Subcutaneous adipose tissue (tissue), 4 donors: ENCODE data around the gene ATAT1. TPM values are rescaled to one million over a fixed set of nuclear protein-coding genes. Genes with fewer than 3 reads are reported as not detected.
A peak's percentile ranks its signal among the peaks of the same experiment; 100 is the strongest.

Source experiments
- CTCF ChIP-seq: fragments of 450-650 bp; IDR thresholded peaks from one replicate; pipeline ENCODE4 v1.5.1; 2016; ENCODE audit warnings: low read depth, mild to moderate bottlenecking, control low read depth, antibody characterized with exemption, moderate library complexity
- small RNA-seq: library from RNA; depleted of rRNA; stranded (forward); fragments of <200 nt; gene quantifications from one replicate; pipeline ENCODE3, GENCODE V24; 2016
- total RNA-seq, 4 donors: library from RNA; depleted of rRNA; stranded (reverse); fragments of >200 nt; gene quantifications; one replicate each; pipeline ENCODE4 v1.1.0, GENCODE V29; 2016

Gene ATAT1
- total RNA-seq, 4 donors from 2014 or later: 2.0 to 5.9 (median 5.3) TPM

DNA sequence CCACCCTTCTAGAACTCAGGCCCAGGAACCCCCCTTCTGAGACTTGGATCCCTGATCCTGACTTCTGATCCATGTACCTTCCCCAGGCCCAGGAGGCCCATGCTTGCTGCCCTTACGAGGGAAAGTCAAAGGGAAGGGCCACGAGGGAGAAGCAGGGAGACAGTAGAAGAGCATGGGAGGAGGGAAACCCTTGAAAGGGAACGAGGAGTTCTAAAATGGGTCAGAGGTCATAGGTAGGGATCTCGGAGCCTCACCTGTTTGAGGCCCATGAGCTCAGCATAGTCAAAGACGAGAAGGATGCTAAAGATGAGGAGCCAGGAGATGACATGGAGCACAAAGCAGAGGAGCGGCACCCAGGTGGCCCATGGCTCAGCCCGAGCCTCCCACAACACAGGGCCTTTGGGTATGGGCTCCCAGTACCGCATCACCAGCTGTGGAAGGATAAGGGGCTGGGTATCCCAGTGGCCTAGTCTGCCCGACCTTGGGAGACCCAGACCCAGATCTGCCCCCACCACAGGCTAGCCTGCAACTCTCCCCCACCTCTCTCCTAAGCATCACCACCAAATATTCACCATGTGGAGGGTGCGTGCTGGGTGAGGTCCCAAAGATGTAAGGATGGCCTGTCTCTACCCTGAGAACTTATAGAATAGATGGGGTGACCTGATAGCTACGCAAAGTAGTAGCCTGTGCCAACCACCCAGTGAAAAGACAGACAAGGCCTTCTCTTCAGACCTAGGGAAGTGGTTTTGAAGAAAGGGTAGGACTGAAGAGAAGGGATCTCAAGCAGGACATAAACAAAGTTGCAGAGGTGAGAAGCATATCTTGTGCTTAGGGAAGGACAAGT, 62.6 kb downstream of the ATAT1 start:
- TF ChIP-seq CTCF: no peak

DNA sequence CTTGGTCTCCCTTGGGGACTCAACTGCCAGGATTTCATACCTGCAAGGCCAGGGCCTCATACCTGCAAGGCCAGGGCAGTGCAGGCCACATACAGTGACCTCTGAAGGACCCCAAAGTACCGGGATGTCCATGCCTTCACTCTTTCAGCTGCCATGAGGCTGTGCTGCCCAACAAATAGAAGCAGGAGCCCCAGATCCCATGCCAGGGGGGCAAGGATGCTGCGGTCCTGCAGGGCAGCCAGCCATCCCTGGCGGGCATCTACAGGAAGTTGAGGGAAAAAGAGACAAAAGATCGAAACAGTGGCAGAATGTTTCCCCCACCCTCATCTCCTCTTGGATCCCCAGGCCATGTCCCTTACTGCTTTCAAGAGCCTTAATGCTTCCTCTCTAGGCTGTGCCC, 63.3 kb downstream of the ATAT1 start:
- TF ChIP-seq CTCF: no peak

DNA sequence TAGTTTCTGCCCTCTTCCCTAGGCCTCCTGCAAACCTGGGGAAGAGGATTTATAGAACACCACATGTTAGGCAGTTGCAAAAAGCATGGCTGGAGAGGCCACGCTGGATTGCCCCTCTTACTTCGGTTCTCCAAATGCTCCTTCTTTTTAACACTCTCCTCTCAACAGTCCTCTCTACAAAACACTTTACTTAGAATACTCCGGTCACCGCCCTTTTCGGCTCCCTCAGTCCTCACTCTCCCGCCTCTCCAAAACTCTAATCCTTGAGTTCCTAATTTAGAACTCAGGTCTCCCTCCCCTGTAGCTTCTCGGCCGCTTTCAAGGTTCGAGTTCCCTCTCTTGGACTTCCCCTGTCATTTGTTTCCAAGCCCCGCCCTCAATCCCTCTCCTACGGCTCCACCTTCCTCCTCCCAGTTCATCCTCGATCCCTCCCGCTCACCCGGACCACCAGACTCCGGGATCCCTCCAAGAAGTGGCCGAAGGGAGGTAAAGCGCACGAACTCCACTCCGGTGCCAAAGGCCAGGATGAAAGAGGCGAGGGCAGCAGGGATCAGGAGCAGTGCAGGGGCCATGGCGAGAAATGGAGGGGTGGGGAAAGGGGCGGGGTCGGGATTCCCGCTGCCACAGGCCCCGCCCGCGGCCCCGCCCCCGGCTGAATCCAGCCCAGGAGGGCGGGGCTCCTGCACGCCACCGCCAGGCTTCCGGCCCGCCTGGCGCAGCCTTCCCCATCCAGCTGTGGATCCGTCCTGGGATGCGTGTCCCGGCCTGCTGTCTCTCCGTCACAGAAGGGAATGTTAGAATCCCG, 63.9 kb downstream of the ATAT1 start, which contains the start of gene NRM:
Gene NRM (minus strand): TSS at position 582 of the 805 bp plus-strand sequence. CDS start 10 bp downstream, at position 572.
- no peak for TF ChIP-seq CTCF

- no peak for TF ChIP-seq CTCF
Observed at GRCh38 chr6:30691208-30691847, 64.7 kb downstream of the ATAT1 start.

Small RNAs within 50 kb of the gene (small RNA-seq; reads per million reads assigned to genes)
- gene MIR877: 7.0 reads per million, percentile 85 among the genes with 10 or more reads in this experiment

Other genes starting within 250 kb of the ATAT1 start
- gene HLA-E, start 137.4 kb upstream of the ATAT1 start, total RNA-seq: 1,000 to 10,000 TPM in 1 of 4 donors, 100 to 1,000 TPM in 3; 287 to 1,087 (median 819) TPM
- 10 to 100 TPM; 18.9 to 46.0 (median 38.3) TPM for gene GNL1, start 70.4 kb upstream of the ATAT1 start, total RNA-seq
- gene PRR3, start 69.6 kb upstream of the ATAT1 start, total RNA-seq: 1 to 10 TPM; 2.4 to 4.4 (median 4.2) TPM
- 10 to 100 TPM; 22.3 to 34.7 (median 34.4) TPM for gene ABCF1, start 55.4 kb upstream of the ATAT1 start, total RNA-seq
- 10 to 100 TPM; 19.0 to 29.7 (median 27.6) TPM for gene PPP1R10, start 9.6 kb upstream of the ATAT1 start, total RNA-seq
- 10 to 100 TPM; 45.1 to 62.8 (median 48.2) TPM for gene MRPS18B, start 9.0 kb upstream of the ATAT1 start, total RNA-seq
- gene C6orf136, start 20.3 kb downstream of the ATAT1 start, total RNA-seq: 1 to 10 TPM; 3.7 to 9.4 (median 8.9) TPM
- 10 to 100 TPM; 16.0 to 34.5 (median 22.5) TPM for gene DHX16, start 46.1 kb downstream of the ATAT1 start, total RNA-seq
- gene PPP1R18, start 59.8 kb downstream of the ATAT1 start, total RNA-seq: 10 to 100 TPM; 29.2 to 43.9 (median 40.0) TPM
- gene NRM, start 64.1 kb downstream of the ATAT1 start, total RNA-seq: 1 to 10 TPM; 2.0 to 4.2 (median 3.6) TPM
- 10 to 100 TPM in 3 of 4 donors, 1 to 10 TPM in 1; 7.0 to 13.2 (median 10.4) TPM for gene MDC1, start 90.4 kb downstream of the ATAT1 start, total RNA-seq
- gene TUBB, start 93.5 kb downstream of the ATAT1 start, total RNA-seq: 100 to 1,000 TPM; 166 to 277 (median 220) TPM
- 100 to 1,000 TPM in 3 of 4 donors, 10 to 100 TPM in 1; 66.8 to 121 (median 105) TPM for gene FLOT1, start 115.8 kb downstream of the ATAT1 start, total RNA-seq
- 1 to 10 TPM; 1.8 to 7.3 (median 3.3) TPM for gene IER3, start 117.7 kb downstream of the ATAT1 start, total RNA-seq